GM19328 (cell line): ENCODE results near the gene PIGT.

Experiments
- ATAC-seq: cut with Tn5 transposase; IDR thresholded peaks from one replicate; pipeline ENCODE4 v1.9.1; 2021; ENCODE audit warnings: mild to moderate bottlenecking, moderate library complexity; ENCODE audit not compliant: unreplicated experiment

The PIGT gene

GRCh38 chr20:45415822-45416637 is at the start of gene PIGT:
Gene PIGT, plus strand, starts transcription at chr20:45416141. Its CDS starts 16 bp downstream, at chr20:45416157.
- ATAC-seq: peak; percentile 71

- no peak for ATAC-seq
These were observed 49.7 kb upstream of the PIGT start for GRCh38 chr20:45366192-45366591.

GRCh38 chr20:45366631-45367030 is 49.3 kb upstream of the PIGT start:
- no peak for ATAC-seq

- ATAC-seq: no peak
These were observed 48.8 kb upstream of the PIGT start for GRCh38 chr20:45367126-45367525.

- ATAC-seq: peak; percentile 80
These were observed 47.5 kb upstream of the PIGT start for GRCh38 chr20:45368221-45368980.

- no peak for ATAC-seq
These were observed 45.3 kb upstream of the PIGT start for GRCh38 chr20:45370571-45371160.

- ATAC-seq: no peak
These were observed 43.7 kb upstream of the PIGT start for GRCh38 chr20:45372241-45372640.

- ATAC-seq: no peak
These were observed 43.1 kb upstream of the PIGT start for GRCh38 chr20:45372646-45373352.

- ATAC-seq: no peak
These were observed 42.4 kb upstream of the PIGT start for GRCh38 chr20:45373353-45374100.

- no peak for ATAC-seq
These were observed 41.9 kb upstream of the PIGT start for GRCh38 chr20:45374101-45374467.

- ATAC-seq: no peak
These were observed 41.0 kb upstream of the PIGT start for GRCh38 chr20:45374966-45375365.

GRCh38 chr20:45377269-45377668 is 38.7 kb upstream of the PIGT start:
- ATAC-seq: no peak

GRCh38 chr20:45378191-45378590 is 37.8 kb upstream of the PIGT start, which contains the start of gene TP53TG5:
Gene TP53TG5, minus strand, starts transcription at chr20:45378325. Its CDS starts 89 bp downstream, at chr20:45378236.
- no peak for ATAC-seq

GRCh38 chr20:45387274-45387673 is 28.7 kb upstream of the PIGT start:
- no peak for ATAC-seq

GRCh38 chr20:45390931-45391330 is 25.0 kb upstream of the PIGT start:
- no peak for ATAC-seq

- no peak for ATAC-seq
These were observed 24.4 kb upstream of the PIGT start for GRCh38 chr20:45391559-45391958.

GRCh38 chr20:45392733-45393132 is 23.2 kb upstream of the PIGT start:
- no peak for ATAC-seq

- ATAC-seq: no peak
These were observed 21.5 kb upstream of the PIGT start for GRCh38 chr20:45394221-45395113.

- no peak for ATAC-seq
These were observed 20.9 kb upstream of the PIGT start for GRCh38 chr20:45395114-45395415.

- no peak for ATAC-seq
These were observed 16.9 kb upstream of the PIGT start for GRCh38 chr20:45399018-45399417.
